Naive thymus-derived CD8-positive, alpha-beta T cell (primary cell): ENCODE data around the gene PRMT3. TPM values are rescaled to one million over a fixed set of nuclear protein-coding genes. Genes with fewer than 3 reads are reported as not detected.

Source experiments
- ATAC-seq, 2 donors: fragments of 150-1000 bp; cut with Tn5 transposase in 1 of 2; sonication (Bioruptor Pico), chemical (Tn5 transposase) in 1 of 2; 1 replicate in 1 of 2; 2 replicates in 1 of 2; pipeline ENCODE4 v1.10.0; 2021; ENCODE audit warnings: mild to moderate bottlenecking in 2 of 2, moderate library complexity in 2 of 2
- POLR2A ChIA-PET: fragments of 350-600 bp; sonication (Branson Sonifier 250); formaldehyde crosslinking; loops from one replicate; lab custom pipeline; 2021; ENCODE audit warnings: antibody characterized with exemption; lab: Charles Lee
- DNase-seq, 10 donors: peaks; one replicate each; pipeline versions ENCODE4 v3.0.0 to v3.0.0-alpha.2; 2020 to 2022
- H3K27ac Mint-ChIP-seq, 10 donors: one replicate each; pipeline ENCODE4 v1.8.0; 2020 to 2022; ENCODE audit warnings: mild to moderate bottlenecking in 10 of 10, mixed read lengths in 10 of 10, moderate library complexity in 4 of 10, inconsistent platforms in 1 of 10
- H3K27me3 Mint-ChIP-seq, 5 donors: one replicate each; pipeline ENCODE4 v1.8.0; 2021 to 2022; ENCODE audit warnings: mixed read lengths in 5 of 5
- H3K36me3 Mint-ChIP-seq, 3 donors: one replicate each; pipeline ENCODE4 v1.8.0; 2020 to 2022; ENCODE audit warnings: mixed read lengths in 3 of 3, mild to moderate bottlenecking in 2 of 3, inconsistent platforms in 1 of 3
- H3K4me1 Mint-ChIP-seq, 4 donors: one replicate each; pipeline ENCODE4 v1.8.0; 2021 to 2022; ENCODE audit warnings: mixed read lengths in 4 of 4
- H3K4me3 Mint-ChIP-seq, 10 donors: one replicate each; pipeline ENCODE4 v1.8.0; 2020 to 2022; ENCODE audit warnings: mild to moderate bottlenecking in 10 of 10, mixed read lengths in 10 of 10, moderate library complexity in 6 of 10, inconsistent platforms in 1 of 10
- H3K9me3 Mint-ChIP-seq, 9 donors: one replicate each; pipeline ENCODE4 v1.8.0; 2020 to 2022; ENCODE audit warnings: mixed read lengths in 9 of 9, mild to moderate bottlenecking in 3 of 9, inconsistent platforms in 1 of 9, moderate library complexity in 1 of 9
- polyA plus RNA-seq, 3 donors: library from polyadenylated mRNA; unstranded; fragments of 300-500 nt; fragmentation: Illumina TruSeq; gene quantifications; one replicate each; pipeline ENCODE4 v1.2.3, GENCODE V29; 2021
- total RNA-seq, 8 experiments: library from RNA in 2 of 8; stranded (reverse) in 2 of 8; gene quantifications; one replicate each; pipeline ENCODE4 v1.2.3 and lab custom pipeline; 2021 to 2026

PRMT3 gene
- total and polyA plus RNA-seq, 5 experiments from 2014 or later = 6.5 to 19.1 (median 8.7) TPM

GRCh38 chr11:20497124-20497792, 109.7 kb downstream of the PRMT3 start:
- ATAC-seq (no peak), DNase-seq (no peak)
- Mint-ChIP-seq H3K4me3 (no peak overlapping the region), H3K27ac (no peak overlapping the region), H3K4me1 (no peaks in the 10 kb centered on the region), H3K9me3 (no peaks in the 10 kb centered on the region), H3K36me3 (peaks cover 5 to 59% (median 32%) of the 10 kb centered on the region in 3 donors), H3K27me3 (no peaks in the 10 kb centered on the region)
- POLR2A ChIA-PET = interaction anchor here (0.7 kb wide), 1 partner anchor 74 kb away, joined by 6 read pairs; no protein-coding TSS in a partner anchor

DNA sequence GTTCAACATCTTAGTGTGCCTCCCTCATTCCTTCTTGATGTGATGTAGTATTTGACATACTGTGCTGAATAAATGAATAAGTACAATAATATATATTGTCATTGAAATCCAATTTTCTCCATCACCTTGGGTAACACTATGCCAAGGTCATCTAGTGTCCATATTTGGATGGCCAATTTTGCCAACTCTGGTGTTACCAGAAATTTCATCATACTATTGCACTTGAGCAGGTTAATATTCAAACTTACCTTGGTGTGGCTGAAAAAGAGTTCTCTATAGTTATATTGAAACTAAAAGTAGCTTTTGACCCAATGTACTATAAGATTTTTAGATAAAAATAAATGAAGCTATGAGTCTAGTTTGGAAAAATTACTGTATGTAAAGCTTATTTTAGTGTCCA, 113.7 kb downstream of the PRMT3 start:
- H3K9me3 Mint-ChIP-seq = no peaks in the 10 kb centered on the region
- H3K27ac Mint-ChIP-seq = no peak overlapping the region
- H3K27me3 Mint-ChIP-seq = no peaks in the 10 kb centered on the region
- H3K36me3 Mint-ChIP-seq = peaks cover 5 to 52% (median 34%) of the 10 kb centered on the region in 3 donors
- ATAC-seq = no peak
- no peak overlapping the region for H3K4me3 Mint-ChIP-seq
- no peak for DNase-seq
- no peaks in the 10 kb centered on the region for H3K4me1 Mint-ChIP-seq
- POLR2A ChIA-PET = no interaction called here

DNA sequence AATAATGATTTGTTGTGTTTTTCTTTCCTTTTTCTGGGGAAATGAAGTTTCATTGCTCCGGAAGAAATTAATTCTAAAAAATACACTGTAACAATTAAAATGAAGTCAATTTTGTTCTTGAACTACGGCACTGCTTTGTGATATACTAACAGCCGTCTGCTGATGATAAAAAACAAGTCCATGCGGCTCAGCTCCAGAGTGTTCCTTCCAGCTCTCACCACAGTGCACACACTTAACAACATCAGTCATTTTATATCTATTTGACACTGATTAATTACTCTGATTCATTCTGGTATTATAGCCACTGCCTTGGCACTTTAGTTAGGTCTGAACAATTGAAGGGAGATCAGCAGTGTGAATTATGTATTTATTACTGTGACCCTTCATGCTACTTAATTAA, 114.5 kb downstream of the PRMT3 start:
- Mint-ChIP-seq H3K9me3 (no peaks in the 10 kb centered on the region), H3K27me3 (no peaks in the 10 kb centered on the region), H3K27ac (no peak overlapping the region), H3K36me3 (peaks cover 6 to 48% (median 30%) of the 10 kb centered on the region in 3 donors), H3K4me1 (no peaks in the 10 kb centered on the region), H3K4me3 (no peak overlapping the region)
- POLR2A ChIA-PET = no interaction called here
- DNase-seq (no peak), ATAC-seq (no peak)

GRCh38 chr11:20511982-20512381, 124.5 kb downstream of the PRMT3 start:
- peaks cover 0 to 17% (median 0%) of the 10 kb centered on the region in 9 donors for H3K9me3 Mint-ChIP-seq
- DNase-seq (no peak), ATAC-seq (no peak)
- no peaks in the 10 kb centered on the region for H3K4me1 Mint-ChIP-seq
- no peaks in the 10 kb centered on the region for H3K27me3 Mint-ChIP-seq
- peaks cover 2 to 15% (median 3%) of the 10 kb centered on the region in 3 donors for H3K36me3 Mint-ChIP-seq
- H3K27ac Mint-ChIP-seq = peak overlapping the region in 1 of 10 donors; percentile 11
- POLR2A ChIA-PET = no interaction called here
- H3K4me3 Mint-ChIP-seq = no peak overlapping the region

DNA sequence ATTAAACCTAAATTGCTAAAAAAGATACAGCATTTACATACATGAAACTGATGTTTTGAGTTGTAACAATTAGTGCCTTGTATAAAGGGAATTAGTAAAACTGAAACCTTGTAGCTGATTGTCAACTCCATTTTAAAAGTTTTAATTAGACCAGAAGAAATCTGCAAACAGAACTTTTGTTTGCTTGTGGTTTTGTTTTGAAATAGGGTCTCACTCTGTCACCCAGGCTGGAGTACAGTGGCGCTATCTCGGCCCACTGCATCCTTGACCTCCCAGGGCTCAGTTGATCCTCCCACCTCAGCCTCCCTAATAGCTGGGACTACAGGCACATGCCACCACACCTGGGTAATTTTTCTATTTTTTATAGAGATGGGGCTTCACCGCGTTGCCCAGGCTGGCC, 125.4 kb downstream of the PRMT3 start:
- Mint-ChIP-seq H3K4me1 (no peaks in the 10 kb centered on the region), H3K36me3 (peaks cover 2 to 8% (median 3%) of the 10 kb centered on the region in 3 donors), H3K27me3 (peaks cover 0 to 2% (median 0%) of the 10 kb centered on the region in 5 donors), H3K4me3 (no peak overlapping the region), H3K27ac (no peak overlapping the region), H3K9me3 (peaks cover 0 to 17% (median 0%) of the 10 kb centered on the region in 9 donors)
- ATAC-seq (no peak), DNase-seq (no peak)
- POLR2A ChIA-PET = no interaction called here

DNA sequence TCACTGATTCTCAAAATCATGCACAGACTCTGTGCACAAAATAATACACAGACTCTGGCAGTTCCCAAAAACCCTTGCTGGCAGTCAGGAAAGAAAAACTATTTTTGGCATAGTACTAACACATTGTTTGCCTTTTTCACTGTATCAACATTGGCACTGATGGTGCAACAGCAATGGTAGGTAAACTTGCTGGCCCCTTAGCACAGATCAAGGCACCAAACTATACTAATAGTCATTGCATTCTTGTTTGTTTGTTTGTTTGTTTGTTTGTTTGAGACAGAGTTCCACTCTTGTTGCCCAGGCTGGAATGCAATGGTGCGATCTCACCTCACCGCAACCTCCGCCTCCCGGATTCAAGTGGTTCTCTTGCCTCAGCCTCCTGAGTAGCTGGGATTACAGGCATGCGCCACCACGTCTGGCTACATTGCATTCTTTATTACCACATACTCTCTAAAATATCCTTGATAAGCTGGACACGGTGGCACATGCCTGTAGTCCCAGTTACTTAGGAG, 130.9 kb downstream of the PRMT3 start:
- no peak for ATAC-seq
- H3K9me3 Mint-ChIP-seq = peaks cover 0 to 17% (median 0%) of the 10 kb centered on the region in 9 donors
- no peak overlapping the region for H3K27ac Mint-ChIP-seq
- DNase-seq = no peak
- peaks cover 9 to 22% (median 11%) of the 10 kb centered on the region in 5 donors for H3K27me3 Mint-ChIP-seq
- peaks cover 0 to 7% (median 0%) of the 10 kb centered on the region in 3 donors for H3K36me3 Mint-ChIP-seq
- H3K4me3 Mint-ChIP-seq = no peak overlapping the region
- POLR2A ChIA-PET = no interaction called here
- no peaks in the 10 kb centered on the region for H3K4me1 Mint-ChIP-seq

DNA sequence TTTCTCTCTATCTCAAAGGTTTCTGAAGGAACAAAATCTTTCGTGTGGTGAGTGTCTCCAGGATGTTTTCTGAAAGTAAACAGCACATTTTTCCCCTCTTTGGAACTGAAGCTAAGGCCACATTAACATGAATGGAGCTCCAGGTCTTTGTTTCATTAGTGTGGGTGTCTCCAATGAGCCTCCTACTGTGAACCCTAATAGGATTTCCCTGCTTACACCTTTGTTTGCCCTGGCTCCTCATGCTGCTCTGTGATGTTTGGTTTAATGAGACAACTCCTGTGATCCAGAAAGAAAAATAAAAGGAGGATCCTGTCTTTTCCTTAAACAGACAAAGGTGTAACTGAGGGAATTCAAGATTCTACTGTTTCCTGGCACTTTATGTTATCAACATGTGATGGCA, 135.0 kb downstream of the PRMT3 start:
- peaks cover 0 to 7% (median 0%) of the 10 kb centered on the region in 3 donors for H3K36me3 Mint-ChIP-seq
- H3K27me3 Mint-ChIP-seq = peaks cover 13 to 24% (median 17%) of the 10 kb centered on the region in 5 donors
- H3K4me3 Mint-ChIP-seq = no peak overlapping the region
- POLR2A ChIA-PET = no interaction called here
- ATAC-seq = no peak
- H3K4me1 Mint-ChIP-seq = no peaks in the 10 kb centered on the region
- no peak for DNase-seq
- no peak overlapping the region for H3K27ac Mint-ChIP-seq
- no peaks in the 10 kb centered on the region for H3K9me3 Mint-ChIP-seq

DNA sequence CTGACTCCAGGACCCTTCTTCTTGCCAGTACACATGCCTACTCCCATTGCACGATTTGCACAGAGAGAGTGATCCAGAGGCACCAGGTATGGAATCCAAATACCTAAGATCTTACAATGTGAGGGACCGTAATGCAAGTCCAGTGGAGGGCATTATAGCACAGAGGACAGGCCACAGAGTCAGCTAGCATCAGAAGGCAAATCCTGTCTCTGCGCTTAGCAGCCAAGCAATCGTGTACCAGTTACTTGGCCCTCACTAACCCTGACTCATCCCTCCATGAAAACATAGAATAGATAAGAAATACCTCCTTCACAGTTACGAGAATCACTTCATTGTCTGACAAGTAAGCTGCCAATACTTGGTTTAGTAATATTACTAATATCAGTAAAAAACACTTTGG, 142.2 kb downstream of the PRMT3 start:
- no peaks in the 10 kb centered on the region for H3K9me3 Mint-ChIP-seq
- H3K27ac Mint-ChIP-seq = no peak overlapping the region

DNA sequence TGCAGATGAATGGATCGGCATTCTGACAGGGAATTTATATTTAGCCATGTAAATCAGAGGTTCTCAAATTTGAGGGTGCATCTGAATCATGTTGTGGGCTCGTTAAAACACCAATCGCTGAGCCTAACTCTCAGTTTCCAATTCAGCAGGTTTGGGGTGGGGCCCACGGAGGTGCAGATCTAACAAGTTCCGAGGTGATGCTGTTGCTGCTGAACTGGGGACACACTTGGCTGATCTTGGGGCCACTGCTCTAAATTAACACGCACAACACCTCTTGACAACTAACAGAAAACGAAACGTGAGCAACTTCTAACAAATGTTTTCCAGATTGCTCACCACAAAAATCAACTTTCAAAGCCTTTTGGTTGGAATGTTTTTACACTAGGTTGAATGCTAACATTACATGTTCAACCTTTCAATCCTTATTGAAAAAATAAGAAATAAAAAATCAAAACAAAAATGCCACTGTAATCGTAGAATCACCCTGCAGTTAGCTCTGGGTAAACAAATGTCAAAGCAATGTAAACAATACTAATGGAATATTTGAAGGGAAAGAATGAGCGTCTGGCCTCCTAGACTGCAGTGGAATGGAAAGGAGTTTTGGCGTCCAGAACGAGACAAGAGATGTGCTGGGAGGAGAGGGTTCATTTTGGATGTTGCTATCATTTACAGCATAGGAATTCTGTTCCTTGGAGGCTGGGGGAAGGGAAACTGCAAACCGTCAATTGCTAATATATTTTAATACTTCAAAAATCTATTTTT, 143.6 kb downstream of the PRMT3 start:
- Mint-ChIP-seq H3K27ac (no peak overlapping the region), H3K9me3 (no peaks in the 10 kb centered on the region), H3K4me1 (no peaks in the 10 kb centered on the region), H3K36me3 (no peaks in the 10 kb centered on the region), H3K4me3 (no peak overlapping the region), H3K27me3 (peaks cover 6 to 24% (median 22%) of the 10 kb centered on the region in 5 donors)
- no peak for ATAC-seq
- POLR2A ChIA-PET = no interaction called here
- DNase-seq = no peak

More for the DNA sequence above, 142.2 kb downstream of the PRMT3 start:
- ATAC-seq (no peak), DNase-seq (no peak)
- no peaks in the 10 kb centered on the region for H3K36me3 Mint-ChIP-seq
- POLR2A ChIA-PET = no interaction called here
- no peaks in the 10 kb centered on the region for H3K4me1 Mint-ChIP-seq
- H3K27me3 Mint-ChIP-seq = peaks cover 6 to 11% (median 9%) of the 10 kb centered on the region in 5 donors
- no peak overlapping the region for H3K4me3 Mint-ChIP-seq

GRCh38 chr11:20535271-20535881, 147.9 kb downstream of the PRMT3 start:
- no peaks in the 10 kb centered on the region for H3K4me1 Mint-ChIP-seq
- ATAC-seq (no peak), DNase-seq (no peak)
- peaks cover 14 to 50% (median 36%) of the 10 kb centered on the region in 5 donors for H3K27me3 Mint-ChIP-seq
- peaks cover 0 to 14% (median 11%) of the 10 kb centered on the region in 9 donors for H3K9me3 Mint-ChIP-seq
- no peak overlapping the region for H3K27ac Mint-ChIP-seq
- no peak overlapping the region for H3K4me3 Mint-ChIP-seq
- POLR2A ChIA-PET = no interaction called here
- peaks cover 0 to 12% (median 0%) of the 10 kb centered on the region in 3 donors for H3K36me3 Mint-ChIP-seq

GRCh38 chr11:20536365-20536764, 148.8 kb downstream of the PRMT3 start:
- Mint-ChIP-seq H3K4me1 (no peaks in the 10 kb centered on the region), H3K36me3 (peaks cover 0 to 12% (median 0%) of the 10 kb centered on the region in 3 donors), H3K9me3 (peaks cover 0 to 14% (median 11%) of the 10 kb centered on the region in 9 donors), H3K27ac (no peak overlapping the region), H3K27me3 (peaks cover 14 to 50% (median 36%) of the 10 kb centered on the region in 5 donors), H3K4me3 (no peak overlapping the region)
- ATAC-seq (no peak), DNase-seq (no peak)
- POLR2A ChIA-PET = no interaction called here

DNA sequence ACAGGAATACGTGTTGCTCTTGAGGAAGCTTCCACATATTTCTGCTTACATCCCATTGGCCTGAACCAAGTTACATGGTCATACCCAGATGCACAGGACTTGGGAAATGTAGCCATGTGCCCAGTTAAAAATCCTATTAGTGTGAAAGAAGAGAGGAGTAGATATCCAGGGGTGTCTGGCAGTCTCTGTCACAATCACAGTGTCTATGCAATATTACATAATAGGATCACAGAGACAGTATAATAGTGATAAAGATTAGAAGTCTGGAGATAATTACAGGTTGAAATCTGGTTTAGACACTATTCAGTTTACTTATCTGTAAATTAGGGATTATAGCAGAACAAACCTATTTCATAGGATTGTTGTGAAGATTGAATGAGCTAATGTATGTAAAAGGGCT, 149.3 kb downstream of the PRMT3 start:
- DNase-seq = no peak
- POLR2A ChIA-PET = no interaction called here
- H3K9me3 Mint-ChIP-seq = peaks cover 0 to 14% (median 11%) of the 10 kb centered on the region in 9 donors
- peaks cover 14 to 50% (median 36%) of the 10 kb centered on the region in 5 donors for H3K27me3 Mint-ChIP-seq
- no peak overlapping the region for H3K27ac Mint-ChIP-seq
- H3K4me1 Mint-ChIP-seq = no peaks in the 10 kb centered on the region
- H3K4me3 Mint-ChIP-seq = no peak overlapping the region
- ATAC-seq = no peak
- H3K36me3 Mint-ChIP-seq = peaks cover 0 to 12% (median 0%) of the 10 kb centered on the region in 3 donors
